Suprapubic skin (tissue), 3 donors: Measurements from ENCODE around the gene ITPR2.

Experiments used
- POLR2AphosphoS5 ChIP-seq, 3 donors: sonication (generic); formaldehyde crosslinking; IDR thresholded peaks; one replicate each; pipeline ENCODE4 v1.6.1; 2017; ENCODE audit warnings: antibody characterized with exemption in 3 of 3
- TF ChIP-seq, protein P1 (sequence below), 2 donors: fragments of 200-600 bp in 1 of 2; fragments of 450-650 bp in 1 of 2; sonication (generic) in 1 of 2; IDR thresholded peaks; one replicate each; pipeline ENCODE4 v1.5.1; 2016 to 2019; ENCODE audit warnings: antibody characterized with exemption in 2 of 2, mild to moderate bottlenecking in 1 of 2, moderate library complexity in 1 of 2

GRCh38 chr12:26760657-26761293 lies 72.2 kb downstream of the ITPR2 start:
- TF ChIP-seq, protein P1, sequence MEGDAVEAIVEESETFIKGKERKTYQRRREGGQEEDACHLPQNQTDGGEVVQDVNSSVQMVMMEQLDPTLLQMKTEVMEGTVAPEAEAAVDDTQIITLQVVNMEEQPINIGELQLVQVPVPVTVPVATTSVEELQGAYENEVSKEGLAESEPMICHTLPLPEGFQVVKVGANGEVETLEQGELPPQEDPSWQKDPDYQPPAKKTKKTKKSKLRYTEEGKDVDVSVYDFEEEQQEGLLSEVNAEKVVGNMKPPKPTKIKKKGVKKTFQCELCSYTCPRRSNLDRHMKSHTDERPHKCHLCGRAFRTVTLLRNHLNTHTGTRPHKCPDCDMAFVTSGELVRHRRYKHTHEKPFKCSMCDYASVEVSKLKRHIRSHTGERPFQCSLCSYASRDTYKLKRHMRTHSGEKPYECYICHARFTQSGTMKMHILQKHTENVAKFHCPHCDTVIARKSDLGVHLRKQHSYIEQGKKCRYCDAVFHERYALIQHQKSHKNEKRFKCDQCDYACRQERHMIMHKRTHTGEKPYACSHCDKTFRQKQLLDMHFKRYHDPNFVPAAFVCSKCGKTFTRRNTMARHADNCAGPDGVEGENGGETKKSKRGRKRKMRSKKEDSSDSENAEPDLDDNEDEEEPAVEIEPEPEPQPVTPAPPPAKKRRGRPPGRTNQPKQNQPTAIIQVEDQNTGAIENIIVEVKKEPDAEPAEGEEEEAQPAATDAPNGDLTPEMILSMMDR (IDR thresholded peaks at IDR 0.05), result no peak
- TF ChIP-seq POLR2AphosphoS5 (IDR thresholded peaks at IDR 0.05), result no peak
